SW480 (cell line): ENCODE results near the gene MEGF10.
A peak's percentile ranks its signal among the peaks of the same experiment; 100 is the strongest.

Source experiments
- DNase-seq: peaks from one replicate; pipeline ENCODE4 v3.0.0-alpha.2; 2016; ENCODE audit warnings: low spot score

MEGF10 gene

GRCh38 chr5:127440831-127441230 is 150.2 kb downstream of the MEGF10 start:
- no peak for DNase-seq

GRCh38 chr5:127441799-127442484 is 151.3 kb downstream of the MEGF10 start:
- DNase-seq: peak; percentile 28

GRCh38 chr5:127444171-127444570 is 153.6 kb downstream of the MEGF10 start:
- DNase-seq: no peak

GRCh38 chr5:127445328-127445727 is 154.7 kb downstream of the MEGF10 start:
- no peak for DNase-seq

- DNase-seq: no peak
Observed at GRCh38 chr5:127446626-127447025, 156.0 kb downstream of the MEGF10 start.

GRCh38 chr5:127447827-127448226 is 157.2 kb downstream of the MEGF10 start:
- no peak for DNase-seq

GRCh38 chr5:127450046-127450445 is 159.4 kb downstream of the MEGF10 start:
- no peak for DNase-seq

- DNase-seq: no peak
Observed at GRCh38 chr5:127451096-127451495, 160.5 kb downstream of the MEGF10 start.

- no peak for DNase-seq
Observed at GRCh38 chr5:127452626-127453025, 162.0 kb downstream of the MEGF10 start.

GRCh38 chr5:127471211-127471610 is 180.6 kb downstream of the MEGF10 start:
- DNase-seq: no peak

GRCh38 chr5:127472700-127473099 is 182.1 kb downstream of the MEGF10 start:
- no peak for DNase-seq

- no peak for DNase-seq
Observed at GRCh38 chr5:127486471-127486870, 195.9 kb downstream of the MEGF10 start.

- peak; percentile 74 for DNase-seq
Observed at GRCh38 chr5:127492854-127493738, 202.5 kb downstream of the MEGF10 start.

GRCh38 chr5:127498548-127498947 is 208.0 kb downstream of the MEGF10 start:
- no peak for DNase-seq

GRCh38 chr5:127505905-127506304 is 215.3 kb downstream of the MEGF10 start:
- no peak for DNase-seq

GRCh38 chr5:127506616-127507015 is 216.0 kb downstream of the MEGF10 start:
- DNase-seq: no peak

GRCh38 chr5:127508644-127509373 is 218.2 kb downstream of the MEGF10 start:
- DNase-seq: no peak
